WTC11 (cell line): Measurements from ENCODE around the gene PPTC7. TPM values are rescaled to one million over a fixed set of nuclear protein-coding genes. Genes with fewer than 3 reads are reported as not detected.

Experiments used
- ATAC-seq: fragments of 200-7000 bp; cut with Tn5 transposase; 2 replicates; pipeline ENCODE4 v1.10.0; 2021; ENCODE audit warnings: mild to moderate bottlenecking, moderate library complexity
- Bru-seq: library from RNA; stranded (reverse); fragments of 400-500 nt; gene quantifications from one replicate; lab custom pipeline; 2021; lab: Mats Ljungman, UMichigan
- CTCF ChIA-PET: fragments of 300-600 bp; sonication (Branson Sonifier 250); formaldehyde crosslinking; loops from one replicate; lab custom pipeline; 2021; ENCODE audit warnings: antibody characterized with exemption; lab: Charles Lee
- POLR2A ChIA-PET: fragments of 350-600 bp; sonication (Branson Sonifier 250); formaldehyde crosslinking; loops from one replicate; lab custom pipeline; 2021; ENCODE audit warnings: antibody characterized with exemption; lab: Charles Lee
- DNase-seq: peaks from one replicate; pipeline ENCODE4 v3.0.0; 2021; ENCODE audit warnings: low spot score
- H3K27ac Mint-ChIP-seq: 2 replicates; pipeline ENCODE4 v1.8.0; 2021; ENCODE audit warnings: mixed read lengths
- H3K27me3 Mint-ChIP-seq: 2 replicates; pipeline ENCODE4 v1.8.0; 2021; ENCODE audit warnings: low read depth, mild to moderate bottlenecking, moderate library complexity, mixed read lengths
- H3K36me3 Mint-ChIP-seq: 2 replicates; pipeline ENCODE4 v1.8.0; 2021; ENCODE audit warnings: mixed read lengths
- H3K4me1 Mint-ChIP-seq: 2 replicates; pipeline ENCODE4 v1.8.0; 2022; ENCODE audit warnings: mixed read lengths
- H3K4me3 Mint-ChIP-seq: 2 replicates; pipeline ENCODE4 v1.8.0; 2021; ENCODE audit warnings: mild to moderate bottlenecking, moderate library complexity, mixed read lengths
- H3K9me3 Mint-ChIP-seq: 2 replicates; pipeline ENCODE4 v1.8.0; 2021; ENCODE audit warnings: mixed read lengths
- ATF6 ChIP-seq: sonication (generic); formaldehyde crosslinking; IDR thresholded peaks from 2 replicates; pipeline ENCODE4 v1.8.1; 2023; ENCODE audit warnings: mild to moderate bottlenecking, missing genetic modification reagents
- ETV6 ChIP-seq: sonication (generic); formaldehyde crosslinking; IDR thresholded peaks from 2 replicates; pipeline ENCODE4 v1.8.1; 2022; ENCODE audit warnings: mild to moderate bottlenecking, missing genetic modification reagents
- NFATC4 ChIP-seq: fragments of 250-450 bp; sonication (Bioruptor Pico); IDR thresholded peaks from 2 replicates; pipeline ENCODE4 v1.9.0; 2021; ENCODE audit warnings: mild to moderate bottlenecking
- RELA ChIP-seq: sonication (generic); formaldehyde crosslinking; IDR thresholded peaks from 2 replicates; pipeline ENCODE4 v1.8.1; 2022; ENCODE audit warnings: missing genetic modification reagents, mild to moderate bottlenecking, borderline replicate concordance
- ZNF121 ChIP-seq: sonication (generic); formaldehyde crosslinking; IDR thresholded peaks from 2 replicates; pipeline ENCODE4 v1.8.0; 2023; ENCODE audit warnings: missing genetic modification reagents
- ZNF317 ChIP-seq: sonication (generic); formaldehyde crosslinking; IDR thresholded peaks from 2 replicates; pipeline ENCODE4 v1.8.1; 2023; ENCODE audit warnings: low read depth, mild to moderate bottlenecking, moderate library complexity, missing genetic modification reagents, borderline replicate concordance
- ZNF423 ChIP-seq: fragments of 250-450 bp; sonication (Bioruptor Pico); IDR thresholded peaks from 2 replicates; pipeline ENCODE4 v2.1.2; 2022; ENCODE audit warnings: mild to moderate bottlenecking, moderate library complexity
- long read RNA-seq, 3 experiments: library from RNA in 1 of 3; library from capped mRNA in 1 of 3; library from polyadenylated mRNA in 1 of 3; unstranded in 2 of 3; stranded (forward) in 1 of 3; transcript quantifications; one replicate each; pipeline ENCODE4 v2.0.0, GENCODE V29; 2021
- total RNA-seq: library from RNA; stranded (reverse); gene quantifications from 3 replicates; pipeline ENCODE4 v1.2.3, GENCODE V29; 2021
- TF ChIP-seq, protein P1 (sequence below): sonication (generic); formaldehyde crosslinking; IDR thresholded peaks from 2 replicates; pipeline ENCODE4 v1.8.0; 2022; ENCODE audit warnings: mild to moderate bottlenecking, missing genetic modification reagents
- TF ChIP-seq, protein P2 (sequence below): sonication (generic); formaldehyde crosslinking; IDR thresholded peaks from 2 replicates; pipeline ENCODE4 v1.8.1; 2023; ENCODE audit warnings: mild to moderate bottlenecking, missing genetic modification reagents, moderate library complexity
- TF ChIP-seq, protein P3 (sequence below): sonication (generic); formaldehyde crosslinking; IDR thresholded peaks from 2 replicates; pipeline ENCODE4 v1.8.1; 2022; ENCODE audit warnings: low read depth, missing genetic modification reagents, borderline replicate concordance
- TF ChIP-seq, protein P4 (sequence below): sonication (generic); formaldehyde crosslinking; IDR thresholded peaks from 2 replicates; pipeline ENCODE4 v1.8.0; 2022; ENCODE audit warnings: mild to moderate bottlenecking, missing genetic modification reagents

The PPTC7 gene
- total RNA-seq (14.2 to 15.6 TPM (median 14.9 TPM) in 3 replicates), Bru-seq, nascent RNA (percentile 82 among the genes with signal in this experiment)
- long read RNA-seq, experiment 1, full-length matches to known transcripts = 48 of 81 reads
- long read RNA-seq, experiment 1, partial matches to known transcripts = 3 of 81 reads
- long read RNA-seq, experiment 1, other reads (novel, unspliced or antisense) = 30 of 81 reads
- long read RNA-seq, experiment 2, full-length matches to known transcripts = 5 of 22 reads
- long read RNA-seq, experiment 2, partial matches to known transcripts = 1 of 22 reads
- long read RNA-seq, experiment 2, other reads (novel, unspliced or antisense) = 16 of 22 reads
- long read RNA-seq, experiment 3, partial matches to known transcripts = 0 of 12 reads
- long read RNA-seq, experiment 3, other reads (novel, unspliced or antisense) = 12 of 12 reads

DNA sequence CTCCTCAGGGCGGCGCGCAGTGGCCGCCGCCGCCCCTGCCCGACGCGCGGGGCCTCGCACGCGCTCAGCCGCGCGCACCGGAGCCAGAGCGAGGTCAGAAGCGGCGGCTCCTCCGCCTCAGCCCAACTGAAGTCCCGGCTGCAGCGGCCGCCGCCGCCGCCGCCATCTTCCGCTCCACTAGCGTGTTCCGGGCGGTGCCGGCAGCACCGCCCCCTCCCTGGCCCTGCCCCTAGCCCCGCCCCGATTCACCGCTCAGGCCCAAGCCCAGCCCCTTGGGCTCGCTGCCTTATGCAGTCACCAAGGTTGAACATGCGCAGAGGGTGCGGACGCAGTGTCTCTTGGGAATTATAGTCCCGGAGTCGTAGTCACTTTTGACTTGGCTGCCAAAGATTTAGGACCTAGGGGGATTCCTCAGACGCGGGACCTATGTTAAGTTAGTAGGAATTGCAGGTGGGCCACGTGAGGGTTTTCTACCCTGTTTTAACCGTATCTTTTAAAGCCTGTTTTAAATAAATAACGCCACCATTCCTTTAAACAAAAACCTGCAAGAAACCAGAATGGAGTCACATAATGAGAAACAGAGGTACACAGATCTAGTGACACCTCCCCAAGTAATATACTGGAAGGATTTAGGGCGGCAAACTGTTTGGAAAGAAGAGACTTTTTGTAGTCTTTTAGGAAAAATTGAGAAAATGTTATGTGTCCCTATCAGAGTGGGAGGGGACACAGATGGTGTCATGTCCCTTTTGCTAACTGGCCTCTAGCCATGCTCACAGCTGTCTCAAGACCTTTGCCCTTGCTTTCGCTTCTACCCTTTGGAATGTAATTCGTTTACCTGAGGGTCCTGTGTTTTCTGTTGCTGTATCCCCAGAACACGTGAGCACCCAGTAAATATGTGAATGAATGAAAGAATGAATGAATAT, at the start of gene PPTC7:
TSS of gene PPTC7 (minus strand) at position 182 of the 923 bp plus-strand sequence. CDS start 287 bp downstream, outside the sequence.
- Mint-ChIP-seq H3K36me3 (no peaks in the 10 kb centered on the region), H3K27ac (peak within 1 kb of the TSS; percentile 71), H3K4me3 (peak within 1 kb of the TSS; percentile 88), H3K9me3 (no peaks in the 10 kb centered on the region), H3K4me1 (peaks cover 45% of the 10 kb centered on the region), H3K27me3 (no peaks in the 10 kb centered on the region)
- CTCF ChIA-PET = no interaction called here
- POLR2A ChIA-PET = interaction anchor here (0.7 kb wide), 1 partner anchor 305 kb away, joined by 3 read pairs; no protein-coding TSS in a partner anchor
- TF ChIP-seq NFATC4 (CRISPR knock-in tag) = no peak
- TF ChIP-seq, protein P1, sequence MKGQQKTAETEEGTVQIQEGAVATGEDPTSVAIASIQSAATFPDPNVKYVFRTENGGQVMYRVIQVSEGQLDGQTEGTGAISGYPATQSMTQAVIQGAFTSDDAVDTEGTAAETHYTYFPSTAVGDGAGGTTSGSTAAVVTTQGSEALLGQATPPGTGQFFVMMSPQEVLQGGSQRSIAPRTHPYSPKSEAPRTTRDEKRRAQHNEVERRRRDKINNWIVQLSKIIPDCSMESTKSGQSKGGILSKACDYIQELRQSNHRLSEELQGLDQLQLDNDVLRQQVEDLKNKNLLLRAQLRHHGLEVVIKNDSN (CRISPR knock-in tag) = 0 out of 2 replicates have a peak, but pooled peaks have one; percentile 18
- TF ChIP-seq, protein P2, sequence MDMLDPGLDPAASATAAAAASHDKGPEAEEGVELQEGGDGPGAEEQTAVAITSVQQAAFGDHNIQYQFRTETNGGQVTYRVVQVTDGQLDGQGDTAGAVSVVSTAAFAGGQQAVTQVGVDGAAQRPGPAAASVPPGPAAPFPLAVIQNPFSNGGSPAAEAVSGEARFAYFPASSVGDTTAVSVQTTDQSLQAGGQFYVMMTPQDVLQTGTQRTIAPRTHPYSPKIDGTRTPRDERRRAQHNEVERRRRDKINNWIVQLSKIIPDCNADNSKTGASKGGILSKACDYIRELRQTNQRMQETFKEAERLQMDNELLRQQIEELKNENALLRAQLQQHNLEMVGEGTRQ (CRISPR knock-in tag) = peak; percentile 32; the same call in 1 of the 2 replicates
- DNase-seq = peak; percentile 97
- peak; percentile 99 for ATAC-seq

GRCh38 chr12:110627500-110628195, 44.5 kb upstream of the PPTC7 start:
- Mint-ChIP-seq H3K4me3 (no peak overlapping the region), H3K27me3 (no peaks in the 10 kb centered on the region), H3K36me3 (no peaks in the 10 kb centered on the region), H3K27ac (no peak overlapping the region), H3K4me1 (no peaks in the 10 kb centered on the region), H3K9me3 (no peaks in the 10 kb centered on the region)
- CTCF ChIA-PET = no interaction called here
- ATAC-seq (no peak), DNase-seq (no peak)
- TF ChIP-seq RELA (no peak), ZNF423 (CRISPR knock-in tag) (no peak)
- TF ChIP-seq, protein P3, sequence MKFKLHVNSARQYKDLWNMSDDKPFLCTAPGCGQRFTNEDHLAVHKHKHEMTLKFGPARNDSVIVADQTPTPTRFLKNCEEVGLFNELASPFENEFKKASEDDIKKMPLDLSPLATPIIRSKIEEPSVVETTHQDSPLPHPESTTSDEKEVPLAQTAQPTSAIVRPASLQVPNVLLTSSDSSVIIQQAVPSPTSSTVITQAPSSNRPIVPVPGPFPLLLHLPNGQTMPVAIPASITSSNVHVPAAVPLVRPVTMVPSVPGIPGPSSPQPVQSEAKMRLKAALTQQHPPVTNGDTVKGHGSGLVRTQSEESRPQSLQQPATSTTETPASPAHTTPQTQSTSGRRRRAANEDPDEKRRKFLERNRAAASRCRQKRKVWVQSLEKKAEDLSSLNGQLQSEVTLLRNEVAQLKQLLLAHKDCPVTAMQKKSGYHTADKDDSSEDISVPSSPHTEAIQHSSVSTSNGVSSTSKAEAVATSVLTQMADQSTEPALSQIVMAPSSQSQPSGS (CRISPR knock-in tag) = no peak
- POLR2A ChIA-PET = no interaction called here

GRCh38 chr12:110622582-110622981, 39.5 kb upstream of the PPTC7 start:
- ChIA-PET POLR2A (no interaction called here), CTCF (no interaction called here)
- Mint-ChIP-seq H3K9me3 (no peaks in the 10 kb centered on the region), H3K27me3 (no peaks in the 10 kb centered on the region; the same call in 1 of the 2 replicates), H3K36me3 (no peaks in the 10 kb centered on the region), H3K4me1 (0 out of 2 replicates have a peak, but pooled peaks cover 3% of the 10 kb centered on the region), H3K27ac (no peak overlapping the region), H3K4me3 (no peak overlapping the region)
- ATAC-seq (no peak), DNase-seq (no peak)
- TF ChIP-seq ZNF317 (CRISPR knock-in tag) (no peak), ETV6 (CRISPR knock-in tag) (no peak), ATF6 (no peak), NFATC4 (CRISPR knock-in tag) (no peak), ZNF121 (CRISPR knock-in tag) (no peak)
- TF ChIP-seq, protein P4, sequence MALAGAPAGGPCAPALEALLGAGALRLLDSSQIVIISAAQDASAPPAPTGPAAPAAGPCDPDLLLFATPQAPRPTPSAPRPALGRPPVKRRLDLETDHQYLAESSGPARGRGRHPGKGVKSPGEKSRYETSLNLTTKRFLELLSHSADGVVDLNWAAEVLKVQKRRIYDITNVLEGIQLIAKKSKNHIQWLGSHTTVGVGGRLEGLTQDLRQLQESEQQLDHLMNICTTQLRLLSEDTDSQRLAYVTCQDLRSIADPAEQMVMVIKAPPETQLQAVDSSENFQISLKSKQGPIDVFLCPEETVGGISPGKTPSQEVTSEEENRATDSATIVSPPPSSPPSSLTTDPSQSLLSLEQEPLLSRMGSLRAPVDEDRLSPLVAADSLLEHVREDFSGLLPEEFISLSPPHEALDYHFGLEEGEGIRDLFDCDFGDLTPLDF = no peak
